GM21360 (cell line): ENCODE data around the gene DTNA.

Source experiments
- ATAC-seq: cut with Tn5 transposase; IDR thresholded peaks from one replicate; pipeline ENCODE4 v1.9.1; 2021; ENCODE audit warnings: mild to moderate bottlenecking, moderate library complexity; ENCODE audit not compliant: unreplicated experiment

DTNA gene

DNA sequence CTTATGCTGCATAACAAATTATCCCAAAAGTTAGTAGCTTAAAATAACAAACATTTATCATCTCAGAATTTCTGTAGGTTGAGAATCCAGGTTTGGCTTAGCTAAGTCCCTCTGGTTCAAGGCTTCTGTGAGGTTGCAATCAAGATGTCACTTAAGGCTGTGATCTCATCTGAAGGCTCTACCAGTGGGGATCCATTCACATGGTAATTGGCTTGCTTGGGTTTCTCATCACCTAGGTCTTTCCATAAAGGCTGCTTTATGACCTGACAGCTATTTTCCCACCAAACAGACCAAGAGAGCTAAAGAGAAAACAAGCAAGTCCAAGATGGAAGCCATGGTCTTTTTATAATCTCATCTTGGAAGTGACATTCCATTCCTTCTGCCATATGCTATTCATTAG lies 137.3 kb downstream of the DTNA start:
- no peak for ATAC-seq

GRCh38 chr18:34848156-34848555 lies 138.1 kb downstream of the DTNA start:
- no peak for ATAC-seq

- no peak for ATAC-seq
These were observed 138.6 kb downstream of the DTNA start for GRCh38 chr18:34848695-34849094.

GRCh38 chr18:34857320-34857719 lies 147.2 kb downstream of the DTNA start:
- ATAC-seq: no peak

- ATAC-seq: no peak
These were observed 148.1 kb downstream of the DTNA start for GRCh38 chr18:34858188-34858587.

DNA sequence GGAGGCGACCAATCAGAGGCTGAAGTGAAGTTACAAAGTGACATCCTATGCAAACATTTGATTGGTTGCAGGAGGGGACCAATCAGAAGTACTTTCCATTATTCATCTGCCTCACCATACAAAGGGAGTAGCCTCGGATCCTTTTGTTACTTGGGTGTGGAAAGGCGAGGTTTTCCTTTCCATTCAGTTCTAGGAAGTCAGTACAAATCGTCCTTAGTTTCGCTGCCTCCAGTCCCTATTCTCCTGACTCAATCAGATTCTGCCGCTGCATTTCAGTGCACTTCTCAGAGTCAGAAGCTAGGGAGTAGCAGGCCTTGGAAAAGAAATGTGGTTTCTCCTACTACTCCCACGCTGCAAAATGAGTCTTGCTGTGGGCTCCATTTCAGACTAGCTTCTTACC lies 149.4 kb downstream of the DTNA start:
- no peak for ATAC-seq

GRCh38 chr18:34862561-34862960 lies 152.5 kb downstream of the DTNA start:
- no peak for ATAC-seq

DNA sequence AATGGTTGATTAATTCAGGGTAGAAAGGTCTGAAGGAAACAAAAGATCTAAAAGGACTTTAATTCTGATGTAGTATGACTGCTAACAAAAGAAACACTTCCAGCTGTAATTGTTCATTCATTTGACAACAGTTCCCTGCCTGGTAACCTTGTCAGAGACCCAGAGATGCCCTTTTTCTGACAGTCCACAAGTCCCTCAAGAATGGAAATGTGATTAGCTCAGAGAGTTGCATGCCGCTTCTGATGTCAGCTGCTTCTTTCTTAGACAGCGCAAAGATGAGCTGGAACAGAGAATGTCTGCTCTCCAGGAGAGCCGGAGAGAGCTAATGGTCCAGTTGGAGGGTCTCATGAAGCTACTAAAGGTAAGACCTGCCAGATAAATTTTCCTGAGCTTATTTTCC lies 153.6 kb downstream of the DTNA start:
- ATAC-seq: no peak

DNA sequence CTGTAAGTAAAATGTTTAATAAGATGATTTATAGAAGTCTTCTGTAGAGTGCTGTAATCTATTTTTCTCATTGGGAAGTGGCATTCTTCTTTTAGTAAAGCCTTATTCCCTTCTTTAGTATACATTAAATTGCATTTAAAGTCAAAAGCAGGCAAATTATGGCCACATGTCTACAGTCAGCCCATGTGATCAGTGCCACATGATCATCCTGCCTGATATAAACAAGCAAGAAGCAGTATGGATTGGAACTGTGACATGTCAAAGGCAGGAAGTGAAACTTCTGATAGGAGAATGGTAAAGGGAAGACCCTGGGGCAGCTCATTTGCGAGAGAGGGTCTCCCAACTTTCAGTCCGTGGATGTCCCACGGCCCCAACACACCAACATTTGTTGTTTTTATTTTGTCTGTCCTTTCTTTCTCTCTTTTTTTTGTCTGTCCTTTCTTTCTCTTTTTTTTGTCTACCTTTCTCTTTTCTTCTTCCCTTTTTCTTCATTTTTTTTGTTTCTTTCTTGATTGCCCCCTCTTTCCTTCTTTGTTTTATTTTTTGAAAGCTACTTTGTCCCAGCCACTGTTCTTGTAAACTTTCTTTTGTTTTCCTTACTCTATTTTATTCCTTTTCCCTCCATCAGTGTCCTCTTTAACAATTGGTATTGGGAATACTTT lies 154.9 kb downstream of the DTNA start:
- ATAC-seq: no peak

DNA sequence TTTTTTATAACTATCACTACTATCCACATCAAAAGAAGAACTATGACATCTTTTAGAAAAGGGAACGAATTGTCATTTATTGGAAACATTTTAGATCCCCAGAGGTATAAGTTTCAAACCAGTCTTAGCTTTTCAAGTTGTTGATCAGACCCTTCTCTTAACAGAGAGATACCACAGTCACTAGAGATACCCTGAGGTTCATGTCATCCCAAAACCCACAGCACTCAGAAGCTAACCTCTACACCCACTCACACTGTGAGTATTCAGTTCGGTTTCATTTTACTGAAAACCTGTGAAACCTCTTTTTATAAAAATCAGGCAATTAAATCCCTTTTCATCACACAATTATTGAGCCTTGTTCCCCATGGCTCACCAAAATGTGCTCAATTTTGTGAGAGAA lies 156.2 kb downstream of the DTNA start:
- peak; percentile 57 for ATAC-seq

DNA sequence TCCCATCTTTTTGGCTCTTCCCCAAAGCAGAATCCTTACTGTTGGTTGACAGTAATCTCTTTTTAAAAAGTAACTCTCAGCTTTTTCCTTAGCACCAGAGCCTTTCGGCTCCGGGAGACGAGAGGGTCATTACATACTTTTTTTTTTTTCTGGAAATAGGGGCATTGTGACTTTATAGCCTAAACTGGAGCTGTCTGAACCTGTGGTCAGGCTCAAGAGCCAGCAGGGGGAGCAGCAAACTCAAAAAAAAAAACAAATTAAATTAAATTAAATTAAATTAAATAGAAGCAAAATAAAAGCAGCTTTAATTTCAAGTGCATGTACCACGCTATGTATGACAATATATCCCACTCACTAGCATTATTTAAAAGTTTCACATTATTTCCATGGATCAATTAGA lies 156.6 kb downstream of the DTNA start:
- ATAC-seq: no peak

- no peak for ATAC-seq
These were observed 157.4 kb downstream of the DTNA start for GRCh38 chr18:34867520-34867919.

GRCh38 chr18:34870555-34871310 lies 160.6 kb downstream of the DTNA start:
- ATAC-seq: no peak

- ATAC-seq: no peak
These were observed 161.3 kb downstream of the DTNA start for GRCh38 chr18:34871435-34871834.

DNA sequence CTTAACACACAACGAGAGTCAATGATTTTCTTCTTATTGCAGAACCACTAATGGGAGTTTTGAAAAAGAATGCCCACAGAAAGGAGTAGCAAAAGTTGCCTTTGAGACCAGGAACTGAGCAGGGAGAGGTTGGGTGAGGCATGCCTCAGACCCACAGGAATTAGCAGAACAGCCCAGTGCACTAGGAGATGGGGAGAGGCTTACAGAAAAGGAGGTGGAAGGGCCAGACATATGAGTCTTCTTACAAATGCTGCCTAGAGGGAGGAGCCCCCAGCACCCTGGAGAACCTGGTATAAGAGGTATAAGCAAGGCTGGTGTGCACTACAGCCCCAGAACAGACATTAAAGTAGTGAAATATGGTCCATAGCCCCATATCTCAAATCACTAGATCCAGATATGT lies 162.0 kb downstream of the DTNA start:
- no peak for ATAC-seq

GRCh38 chr18:34873986-34874580 lies 164.0 kb downstream of the DTNA start:
- no peak for ATAC-seq

DNA sequence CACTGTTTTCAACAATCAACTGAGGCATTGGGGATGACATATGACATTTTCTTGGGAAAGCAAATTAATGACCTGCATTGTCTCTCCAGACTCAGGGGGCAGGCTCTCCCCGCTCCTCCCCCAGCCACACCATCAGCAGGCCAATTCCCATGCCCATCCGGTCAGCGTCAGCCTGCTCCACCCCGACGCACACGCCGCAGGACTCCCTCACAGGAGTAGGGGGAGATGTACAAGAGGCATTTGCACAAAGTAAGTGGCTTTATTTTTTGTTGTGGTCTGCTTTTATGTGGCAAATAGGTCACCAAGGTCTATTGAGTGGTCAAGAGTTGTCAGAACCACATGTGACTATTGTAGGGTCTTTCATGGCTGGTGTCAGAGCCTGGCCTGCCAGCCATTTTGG lies 165.1 kb downstream of the DTNA start:
- ATAC-seq: no peak

DNA sequence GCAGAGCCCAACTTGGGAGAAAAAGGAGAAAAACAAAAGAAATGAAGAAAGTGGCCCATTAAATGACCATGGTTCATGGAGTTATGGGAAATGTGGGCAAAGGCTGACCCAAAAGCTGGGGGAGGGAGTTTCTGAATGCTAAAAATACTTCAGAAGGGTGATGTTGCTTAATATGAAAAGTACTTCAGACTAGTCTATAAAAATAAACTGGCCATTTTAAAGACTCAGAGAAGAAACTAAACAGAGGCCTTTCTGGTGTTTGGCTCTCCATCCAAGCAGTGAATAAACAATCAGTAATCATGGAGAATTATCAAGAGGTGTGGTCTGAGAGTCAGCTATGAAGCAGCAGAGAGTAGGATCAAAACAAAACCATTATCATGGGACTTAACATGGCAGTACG lies 170.3 kb downstream of the DTNA start:
- ATAC-seq: no peak

DNA sequence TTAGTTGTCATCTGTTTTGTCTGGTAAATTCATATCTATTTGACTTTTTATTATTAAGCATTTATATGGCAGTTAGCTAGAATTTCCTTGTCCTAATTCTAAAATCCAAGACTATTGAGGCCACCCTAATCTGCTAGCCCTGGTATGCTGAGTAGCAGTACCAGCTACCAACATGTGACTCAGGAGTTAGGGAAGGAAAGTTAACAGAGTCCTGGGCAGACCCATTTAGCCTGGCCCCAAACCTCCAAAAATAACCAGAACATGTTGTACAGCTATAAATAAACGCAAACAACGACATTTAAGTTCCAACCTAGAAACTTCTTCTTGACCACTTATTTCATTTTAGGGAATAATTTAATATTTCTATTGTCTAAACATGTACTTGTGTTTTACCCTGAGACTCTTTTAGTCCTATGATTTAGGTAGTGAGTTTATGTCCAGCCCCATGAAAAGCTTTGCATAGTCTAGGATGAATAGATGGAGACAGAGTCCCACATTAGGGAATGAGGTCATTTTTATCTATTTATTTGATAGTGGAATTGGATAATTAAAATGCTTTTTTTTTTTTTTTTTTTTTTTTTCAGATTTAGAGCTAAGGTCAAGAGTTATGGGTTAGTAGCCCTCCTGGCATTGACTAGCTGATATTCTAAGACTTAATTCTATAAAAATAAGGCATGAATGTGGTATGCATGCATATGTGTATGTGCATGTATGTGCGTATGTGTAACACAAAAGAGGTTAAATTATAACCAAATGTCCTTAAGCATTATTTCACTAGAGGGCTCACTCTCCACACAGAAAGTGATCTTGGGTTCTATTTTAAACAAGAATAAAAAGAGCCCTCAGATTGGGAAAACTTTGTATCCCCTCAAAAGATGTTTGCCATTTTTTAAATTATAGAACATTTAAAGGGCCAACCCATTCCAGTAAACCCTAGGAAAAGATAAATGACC lies 171.1 kb downstream of the DTNA start:
- no peak for ATAC-seq

- ATAC-seq: no peak
These were observed 174.3 kb downstream of the DTNA start for GRCh38 chr18:34884436-34884835.

GRCh38 chr18:34886177-34886576 lies 176.1 kb downstream of the DTNA start:
- ATAC-seq: no peak
